HepG2 (cell line): ENCODE measurements around the gene BBS9. TPM values are rescaled to one million over a fixed set of nuclear protein-coding genes. Genes with fewer than 3 reads are reported as not detected.

Experiments
- ATAC-seq: fragments of 200-7000 bp; cut with Tn5 transposase; 3 replicates; pipeline ENCODE4 v1.9.1; 2020; ENCODE audit warnings: mild to moderate bottlenecking, moderate library complexity
- BruUV-seq: library from RNA; stranded (reverse); fragments of 400-500 nt; replicated peaks from 2 replicates; lab custom pipeline; 2021; lab: Mats Ljungman, UMichigan
- CTCF ChIA-PET: fragments of 300-600 bp; formaldehyde crosslinking; extraction: SDS; loops from one replicate; lab custom pipeline; 2021; ENCODE audit warnings: low total read pairs, inconsistent platforms, low intra/inter-chr PET ratio; lab: Yijun Ruan, JAX
- POLR2A ChIA-PET: fragments of 350-600 bp; sonication (Branson Sonifier 250); formaldehyde crosslinking; loops from one replicate; lab custom pipeline; 2020; ENCODE audit warnings: antibody characterized with exemption, inconsistent platforms; lab: Yijun Ruan, JAX
- DNase-seq: peaks from one replicate; pipeline ENCODE4 v3.0.0-alpha.2; 2015; ENCODE audit warnings: low spot score
- FAIRE-seq: peaks from 3 replicates; lab custom pipeline; 2011; peaks lifted over from hg19 to GRCh38; lab: Jason Lieb, UNC
- H2AFZ ChIP-seq: one replicate; pipeline ENCODE4 v1.6.1; 2011; ENCODE audit warnings: low read length, inconsistent platforms
- H3K27ac ChIP-seq: fragments of 300-600 bp; 3 replicates; pipeline ENCODE4 v1.8.0; 2011; ENCODE audit warnings: mixed run types, mild to moderate bottlenecking, mixed read lengths, low read length, inconsistent platforms; ENCODE audit not compliant: insufficient read depth; ENCODE audit errors: extremely low read length
- H3K27me3 ChIP-seq, 2 experiments: fragments of 200-600 bp in 1 of 2; 2 replicates in 1 of 2; 3 replicates in 1 of 2; pipeline versions ENCODE4 v1.6.0 to v1.8.0; 2011; ENCODE audit warnings: low read length in 2 of 2, mild to moderate bottlenecking in 2 of 2, moderate library complexity in 2 of 2, inconsistent platforms in 1 of 2; ENCODE audit not compliant: insufficient read depth in 2 of 2, control insufficient read depth in 1 of 2
- H3K36me3 ChIP-seq, 2 experiments: fragments of 200-600 bp in 1 of 2; replicated peaks in 1 of 2; 2 replicates in 1 of 2; 3 replicates in 1 of 2; pipeline versions ENCODE4 v1.5.1 to v1.8.0; 2011; ENCODE audit warnings: low read length in 2 of 2, inconsistent platforms in 1 of 2; ENCODE audit not compliant: insufficient read depth in 2 of 2, control insufficient read depth in 1 of 2
- H3K4me1 ChIP-seq: 2 replicates; pipeline ENCODE4 v1.5.1; 2012; ENCODE audit warnings: low read length, inconsistent platforms; ENCODE audit not compliant: insufficient read depth
- H3K4me2 ChIP-seq: 2 replicates; pipeline ENCODE4 v1.6.0; 2011; ENCODE audit warnings: low read depth, low read length, inconsistent platforms
- H3K4me3 ChIP-seq, 3 experiments: fragments of 200-600 bp in 1 of 3; sonication (generic), shearing (Covaris generic) in 1 of 3; replicated peaks in 1 of 3; 2 replicates each; pipeline ENCODE4 v1.5.1; 2011 to 2016; ENCODE audit warnings: low read length in 3 of 3, inconsistent platforms in 2 of 3, low read depth in 2 of 3, mild to moderate bottlenecking in 2 of 3, control low read depth in 1 of 3, mixed read lengths in 1 of 3; ENCODE audit not compliant: insufficient read depth in 1 of 3
- H3K79me2 ChIP-seq: one replicate; pipeline ENCODE4 v1.6.1; 2011; ENCODE audit warnings: low read length, inconsistent platforms; ENCODE audit not compliant: insufficient read depth
- H3K9ac ChIP-seq: 2 replicates; pipeline ENCODE4 v1.6.0; 2011; ENCODE audit warnings: mild to moderate bottlenecking, low read depth, low read length, inconsistent platforms; ENCODE audit not compliant: insufficient read depth
- H3K9me3 ChIP-seq: 2 replicates; pipeline ENCODE4 v1.5.1; 2012; ENCODE audit warnings: mild to moderate bottlenecking, low read length
- H4K20me1 ChIP-seq: 2 replicates; pipeline ENCODE4 v1.6.0; 2011; ENCODE audit warnings: inconsistent platforms, mild to moderate bottlenecking, low read length, moderate library complexity; ENCODE audit not compliant: insufficient read depth
- HBP1 ChIP-seq: IDR thresholded peaks from 2 replicates; pipeline ENCODE4 v1.6.1; 2016; ENCODE audit warnings: low read depth, control low read depth
- IRF9 ChIP-seq: sonication (generic); formaldehyde crosslinking; IDR thresholded peaks from 2 replicates; pipeline ENCODE4 v1.8.0; 2022; ENCODE audit warnings: missing genetic modification reagents, mild to moderate bottlenecking, borderline replicate concordance
- ZNF737 ChIP-seq: sonication (generic); formaldehyde crosslinking; IDR thresholded peaks from 2 replicates; pipeline ENCODE4 v1.5.0; 2020; ENCODE audit warnings: missing genetic modification reagents, mild to moderate bottlenecking, borderline replicate concordance
- in situ Hi-C: cut with HindIII; loops from 2 replicates; pipeline ENCODE4 v1.10.0; 2017; ENCODE audit warnings: low pct_unique_long_range_greater_than_20kb; ENCODE audit not compliant: extremely low pct_ligation_motif_present
- intact Hi-C: fragments of 100-400 bp; cut with micrococcal nuclease; formaldehyde crosslinking; loops from one replicate; pipeline ENCODE4 v1.10.0; 2022; ENCODE audit not compliant: unreplicated experiment
- polyA plus RNA-seq, 8 experiments: library from polyadenylated mRNA; depleted of rRNA in 3 of 8; stranded (reverse) in 7 of 8; unstranded in 1 of 8; fragments of >200 nt; fragmentation: Illumina TruSeq in 4 of 8; extraction: Trizol in 4 of 8; gene quantifications; 2 replicates each; pipeline versions ENCODE4 v1.2.1 to v1.2.3, GENCODE V29; 2011 to 2016; ENCODE audit warnings: low read depth in 4 of 8, missing spikeins in 1 of 8, mixed read lengths in 1 of 8; ENCODE audit not compliant: insufficient read depth in 1 of 8
- total RNA-seq, 5 experiments: library from RNA; depleted of rRNA; stranded (reverse); fragments of >200 nt; fragmentation: Illumina TruSeq; extraction: Trizol; gene quantifications; 2 replicates each; pipeline ENCODE4 v1.2.3, GENCODE V29; 2016; ENCODE audit warnings: low read depth in 1 of 5

The BBS9 gene
- total and polyA plus RNA-seq, 2 of the 13 experiments (the other 11 are each of a cell fraction or from before 2014, with no cell fraction given) = 5.1 to 7.8 TPM

- TF ChIP-seq IRF9 (no peak), ZNF737 (no peak)
Observed at GRCh38 chr7:33578881-33579672, 449.7 kb downstream of the BBS9 start (continued).

DNA sequence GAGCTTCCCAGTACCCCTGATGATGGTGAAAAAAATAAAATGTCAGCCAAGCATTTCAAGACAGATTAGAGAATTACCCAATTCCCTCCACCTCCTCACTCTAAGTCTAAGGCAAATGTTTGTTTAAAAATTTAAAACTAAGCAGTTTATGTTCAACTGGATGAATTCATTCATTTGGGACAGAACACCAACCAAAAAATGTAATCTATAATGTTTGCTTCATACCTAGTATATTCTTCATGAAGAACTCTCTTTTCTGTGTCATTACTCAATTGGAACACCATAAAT, 450.3 kb downstream of the BBS9 start:
- Histone ChIP-seq H4K20me1 (no peaks in the 10 kb centered on the region), H3K36me3 (no peaks in the 10 kb centered on the region), H3K27me3 (no peaks in the 10 kb centered on the region), H3K9me3 (no peaks in the 10 kb centered on the region), H3K27ac (no peak overlapping the region), H3K79me2 (no peaks in the 10 kb centered on the region), H3K4me2 (no peak overlapping the region), H3K9ac (no peak overlapping the region), H2AFZ (no peak overlapping the region)
- FAIRE-seq (no peak), ATAC-seq (no peak), DNase-seq (no peak)
- intact Hi-C loops (no loop called here), in situ Hi-C loops (no loop called here)
- ChIA-PET POLR2A (no interaction called here), CTCF (no interaction called here)
- BruUV-seq = no TSS peak
- no peak for TF ChIP-seq HBP1 (CRISPR knock-in tag)
- TF ChIP-seq, all 625 proteins: peak for 0
- H3K4me3 ChIP-seq = no peak overlapping the region
- no peaks in the 10 kb centered on the region for H3K4me1 ChIP-seq
